MM.1S (cell line): ENCODE data around the gene TNRC6C.

Experiments
- DNase-seq: peaks from one replicate; pipeline ENCODE4 v3.0.0-alpha.2; 2015
- H2AFZ ChIP-seq: fragments of 300-600 bp; sonication (generic); 2 replicates; pipeline ENCODE4 v1.6.0; 2016; ENCODE audit warnings: antibody characterized with exemption, low read length
- H3F3A ChIP-seq: fragments of 300-600 bp; sonication (generic); 2 replicates; pipeline ENCODE4 v1.6.1; 2016; ENCODE audit warnings: mild to moderate bottlenecking, antibody characterized with exemption, low read length, moderate library complexity, mixed read lengths; ENCODE audit not compliant: insufficient read depth
- H3K27ac ChIP-seq: fragments of 300-600 bp; sonication (generic); 2 replicates; pipeline ENCODE4 v1.5.1; 2016; ENCODE audit warnings: mild to moderate bottlenecking, low read length
- H3K27me3 ChIP-seq: fragments of 300-600 bp; sonication (generic); replicated peaks from 2 replicates; pipeline ENCODE4 v1.6.0; 2016; ENCODE audit warnings: low read length; ENCODE audit not compliant: insufficient read depth
- H3K36me3 ChIP-seq: fragments of 300-600 bp; sonication (generic); replicated peaks from 2 replicates; pipeline ENCODE4 v1.6.1; 2016; ENCODE audit warnings: mild to moderate bottlenecking, low read length, mixed read lengths; ENCODE audit not compliant: insufficient read depth
- H3K4me1 ChIP-seq: fragments of 300-600 bp; sonication (generic); 2 replicates; pipeline ENCODE4 v1.6.1; 2016; ENCODE audit warnings: low read length, mixed read lengths
- H3K4me2 ChIP-seq: fragments of 300-600 bp; sonication (generic); 2 replicates; pipeline ENCODE4 v1.6.0; 2016; ENCODE audit warnings: low read depth, low read length
- H3K4me3 ChIP-seq: fragments of 300-600 bp; sonication (generic); 2 replicates; pipeline ENCODE4 v1.5.1; 2016; ENCODE audit warnings: low read length, mixed read lengths
- H3K79me2 ChIP-seq: fragments of 300-600 bp; sonication (generic); 2 replicates; pipeline ENCODE4 v1.6.1; 2016; ENCODE audit warnings: mixed run types, low read length, mixed read lengths
- H3K9ac ChIP-seq: fragments of 300-600 bp; sonication (generic); 2 replicates; pipeline ENCODE4 v1.6.1; 2016; ENCODE audit warnings: low read length, mixed read lengths
- H3K9me2 ChIP-seq: fragments of 300-600 bp; sonication (generic); replicated peaks from 2 replicates; pipeline ENCODE4 v1.6.1; 2016; ENCODE audit warnings: mild to moderate bottlenecking, low read length, mixed read lengths; ENCODE audit not compliant: insufficient read depth
- H3K9me3 ChIP-seq: fragments of 300-600 bp; sonication (generic); replicated peaks from 2 replicates; pipeline ENCODE4 v1.6.1; 2016; ENCODE audit warnings: mild to moderate bottlenecking, low read length, mixed read lengths; ENCODE audit not compliant: insufficient read depth
- H4K20me1 ChIP-seq: fragments of 300-600 bp; sonication (generic); 2 replicates; pipeline ENCODE4 v1.6.1; 2016; ENCODE audit warnings: mild to moderate bottlenecking, low read length, moderate library complexity, mixed read lengths; ENCODE audit not compliant: insufficient read depth
- CTCF ChIP-seq: fragments of 300-600 bp; sonication (generic); IDR thresholded peaks from 2 replicates; pipeline ENCODE4 v1.5.1; 2016; ENCODE audit warnings: antibody characterized with exemption, low read length, mixed read lengths
- EZH2 ChIP-seq: fragments of 300-600 bp; sonication (generic); optimal IDR thresholded peaks from 2 replicates; pipeline ENCODE3; 2017; ENCODE audit warnings: low read depth, mild to moderate bottlenecking, antibody characterized with exemption, low read length, mixed read lengths
- EZH2phosphoT487 ChIP-seq: fragments of 300-600 bp; sonication (generic); IDR thresholded peaks from 2 replicates; pipeline ENCODE4 v1.6.1; 2018; ENCODE audit warnings: antibody characterized with exemption, low read length

TNRC6C gene

GRCh38 chr17:78103311-78103710, 144.8 kb downstream of the TNRC6C start:
- TF ChIP-seq CTCF: no peak
- TF ChIP-seq EZH2phosphoT487: no peak
- no peak for TF ChIP-seq EZH2
- Histone ChIP-seq H3K9me3 (no peaks in the 10 kb centered on the region), H3K36me3 (no peaks in the 10 kb centered on the region), H3K9ac (no peak overlapping the region), H4K20me1 (no peaks in the 10 kb centered on the region), H2AFZ (no peak overlapping the region), H3K27me3 (no peaks in the 10 kb centered on the region), H3K4me3 (no peak overlapping the region), H3F3A (no peaks in the 10 kb centered on the region; the same call in 1 of the 2 replicates), H3K27ac (no peak overlapping the region), H3K4me2 (no peak overlapping the region), H3K9me2 (no peaks in the 10 kb centered on the region), H3K79me2 (no peaks in the 10 kb centered on the region), H3K4me1 (no peaks in the 10 kb centered on the region)
- no peak for DNase-seq

GRCh38 chr17:78104540-78104941, 146.0 kb downstream of the TNRC6C start:
- TF ChIP-seq CTCF (no peak), EZH2 (no peak), EZH2phosphoT487 (no peak)
- Histone ChIP-seq H3K27ac (no peak overlapping the region), H3K36me3 (no peaks in the 10 kb centered on the region), H3K79me2 (no peaks in the 10 kb centered on the region), H3K9me3 (no peaks in the 10 kb centered on the region), H3K9me2 (no peaks in the 10 kb centered on the region), H3K27me3 (no peaks in the 10 kb centered on the region), H3K4me2 (no peak overlapping the region), H3K9ac (no peak overlapping the region), H3K4me1 (no peaks in the 10 kb centered on the region), H3K4me3 (no peak overlapping the region), H4K20me1 (no peaks in the 10 kb centered on the region), H2AFZ (no peak overlapping the region), H3F3A (no peaks in the 10 kb centered on the region; the same call in 1 of the 2 replicates)
- DNase-seq: no peak

GRCh38 chr17:78105101-78105500, 146.6 kb downstream of the TNRC6C start:
- Histone ChIP-seq H3K79me2 (no peaks in the 10 kb centered on the region), H2AFZ (no peak overlapping the region), H3K9me3 (no peaks in the 10 kb centered on the region), H3K27me3 (no peaks in the 10 kb centered on the region), H3K4me1 (no peaks in the 10 kb centered on the region), H4K20me1 (no peaks in the 10 kb centered on the region), H3K27ac (no peak overlapping the region), H3K36me3 (no peaks in the 10 kb centered on the region), H3K4me2 (no peak overlapping the region), H3K4me3 (no peak overlapping the region), H3K9me2 (no peaks in the 10 kb centered on the region), H3F3A (no peaks in the 10 kb centered on the region; the same call in 1 of the 2 replicates), H3K9ac (no peak overlapping the region)
- TF ChIP-seq EZH2 (no peak), CTCF (no peak), EZH2phosphoT487 (no peak)
- DNase-seq: no peak
